Left forelimb (tissue), 1 donor: ENCODE data around the gene COMMD8.
"Not testable (repeated sequence)": the region's sequence is repeated elsewhere in the genome, so short reads cannot be mapped to it uniquely, and the experiment has no call there.

Source experiments
- DNase-seq: peaks from one replicate; pipeline ENCODE4 v3.0.0-alpha.2; 2018; ENCODE audit warnings: low spot score

COMMD8 gene

GRCh38 chr4:47463235-47463956 lies at the start of gene COMMD8:
Gene COMMD8, minus strand, starts transcription at chr4:47463702. Its CDS starts 51 bp downstream, at chr4:47463651.
- DNase-seq: peak; percentile 95

- no peak for DNase-seq
These were observed 47.1 kb upstream of the COMMD8 start for GRCh38 chr4:47510506-47511143.

- DNase-seq: no peak
These were observed 42.2 kb upstream of the COMMD8 start for GRCh38 chr4:47505666-47506065.

GRCh38 chr4:47505147-47505546 lies 41.6 kb upstream of the COMMD8 start:
- DNase-seq: no peak

DNA sequence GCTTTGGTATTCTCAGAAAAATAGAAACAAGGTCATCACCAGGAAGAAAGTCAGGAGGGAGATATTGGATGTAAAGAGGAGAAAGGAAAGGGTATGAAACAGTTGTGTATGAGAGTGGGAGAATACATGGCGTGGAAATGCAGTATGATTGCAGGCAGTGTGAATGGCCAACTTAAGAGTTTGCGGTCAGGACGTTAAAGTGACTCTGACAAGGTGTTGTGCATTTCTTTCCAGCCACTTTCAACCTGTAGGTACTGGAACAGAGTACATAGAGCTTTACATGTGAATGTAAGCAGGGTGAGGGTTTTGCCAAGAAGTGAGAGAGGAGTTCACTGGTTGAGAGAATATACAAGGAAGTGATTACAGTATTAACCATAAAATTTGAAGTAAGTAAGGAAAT lies 37.3 kb upstream of the COMMD8 start:
- DNase-seq: no peak

DNA sequence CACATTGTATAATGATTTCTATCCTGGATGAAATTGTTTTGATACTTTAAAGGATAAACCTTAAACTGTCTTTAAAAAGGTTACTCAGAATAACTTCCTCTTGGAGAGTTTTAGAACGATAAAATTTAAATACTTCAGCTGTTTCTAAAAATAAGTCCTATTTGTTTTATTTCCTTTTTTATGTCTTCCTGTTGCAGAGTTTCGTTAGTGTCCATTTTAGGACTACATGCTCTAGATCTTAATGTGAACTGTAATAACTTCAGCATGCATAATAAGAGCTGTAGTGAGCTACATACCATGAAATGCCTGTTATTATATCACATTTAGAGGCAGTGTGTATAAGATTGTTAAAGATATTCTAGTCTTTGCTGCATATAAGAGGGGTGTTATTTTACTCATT lies 36.2 kb upstream of the COMMD8 start:
- DNase-seq: no peak

GRCh38 chr4:47498899-47499298 lies 35.4 kb upstream of the COMMD8 start:
- DNase-seq: no peak

- no peak for DNase-seq
These were observed 30.6 kb upstream of the COMMD8 start for GRCh38 chr4:47494124-47494430.

DNA sequence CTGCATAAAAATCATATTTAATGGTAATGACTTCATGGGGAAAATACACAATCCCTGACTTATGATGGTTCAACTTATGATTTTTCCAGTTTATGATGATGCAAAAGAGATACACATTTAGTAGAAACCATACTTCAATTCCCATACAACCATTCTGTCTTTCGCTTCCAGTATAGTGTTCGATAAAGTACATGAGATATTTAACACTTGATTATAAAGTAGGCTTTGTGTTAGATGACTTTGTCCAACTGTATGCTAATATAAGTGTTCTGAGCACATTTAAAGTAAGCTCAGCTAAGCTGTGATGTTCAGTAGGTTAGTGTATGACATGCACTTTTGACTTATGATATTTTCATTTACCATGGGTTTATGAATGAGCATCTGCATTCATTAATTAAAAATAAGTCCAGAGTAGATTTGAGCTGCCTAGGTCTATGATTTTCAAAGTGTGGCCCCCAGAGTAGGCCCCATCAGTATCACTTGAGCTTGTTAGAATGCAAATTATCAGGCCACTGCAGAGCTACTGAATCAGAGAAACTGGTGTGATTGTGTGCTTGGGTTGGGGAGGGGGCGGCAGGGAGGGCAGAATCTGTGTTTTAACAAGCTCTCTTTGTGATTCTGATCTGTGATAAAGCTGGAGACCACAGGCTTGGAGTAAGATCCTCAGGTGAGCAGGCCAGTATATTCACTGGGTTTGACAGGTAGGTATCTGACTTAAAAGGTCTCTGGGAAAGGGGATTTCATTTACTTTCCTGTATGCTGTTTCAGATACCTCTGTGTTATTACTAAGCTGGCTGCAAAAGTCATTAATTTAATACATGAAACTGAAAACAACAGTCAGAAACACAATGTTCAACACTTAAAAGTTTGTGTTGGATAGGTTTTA lies 30.0 kb upstream of the COMMD8 start:
- DNase-seq: no peak

GRCh38 chr4:47490550-47490949 lies 27.0 kb upstream of the COMMD8 start:
- DNase-seq: no peak

DNA sequence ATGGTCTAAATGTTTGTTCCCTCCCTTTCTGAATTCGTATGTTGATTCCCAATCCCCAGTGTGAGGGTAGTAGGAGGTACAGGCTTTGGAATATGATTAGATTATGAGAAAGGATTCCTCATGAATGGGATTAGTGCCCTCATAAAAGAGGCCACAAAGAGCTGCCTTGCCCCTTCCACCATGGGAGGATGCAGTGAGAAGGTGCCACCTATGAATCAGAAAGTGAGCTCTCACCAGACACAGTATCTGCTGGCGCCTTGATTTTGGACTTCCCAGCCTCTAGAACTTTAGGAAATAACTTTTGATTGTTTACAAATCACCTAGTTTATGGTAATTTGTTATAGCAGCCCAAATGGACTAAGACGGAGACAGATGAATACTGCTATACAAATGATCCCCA lies 25.2 kb upstream of the COMMD8 start:
- DNase-seq: no peak

GRCh38 chr4:47486727-47487126 lies 23.2 kb upstream of the COMMD8 start:
- DNase-seq: not testable (repeated sequence)

DNA sequence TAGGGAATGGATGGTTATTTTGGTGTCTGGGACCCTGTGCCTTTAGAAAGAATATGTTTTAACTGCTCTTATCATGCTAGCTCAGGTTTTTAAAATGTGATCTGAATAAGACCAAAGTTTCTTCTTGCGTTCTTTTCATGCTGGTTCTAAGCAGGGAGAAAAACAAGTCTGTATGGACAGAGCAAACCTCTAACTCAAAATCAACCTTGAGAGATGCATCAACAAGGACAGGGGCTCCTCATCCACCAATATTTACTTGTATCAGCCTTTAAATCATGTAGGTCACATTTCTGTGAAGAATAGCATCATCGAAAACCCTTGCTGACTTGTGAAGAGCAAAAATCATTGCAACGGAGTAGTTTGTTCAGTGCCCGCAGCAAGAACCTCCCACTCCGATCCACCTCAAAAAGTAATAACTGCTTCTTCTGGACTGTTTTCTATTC lies 22.8 kb upstream of the COMMD8 start:
- DNase-seq: no peak

DNA sequence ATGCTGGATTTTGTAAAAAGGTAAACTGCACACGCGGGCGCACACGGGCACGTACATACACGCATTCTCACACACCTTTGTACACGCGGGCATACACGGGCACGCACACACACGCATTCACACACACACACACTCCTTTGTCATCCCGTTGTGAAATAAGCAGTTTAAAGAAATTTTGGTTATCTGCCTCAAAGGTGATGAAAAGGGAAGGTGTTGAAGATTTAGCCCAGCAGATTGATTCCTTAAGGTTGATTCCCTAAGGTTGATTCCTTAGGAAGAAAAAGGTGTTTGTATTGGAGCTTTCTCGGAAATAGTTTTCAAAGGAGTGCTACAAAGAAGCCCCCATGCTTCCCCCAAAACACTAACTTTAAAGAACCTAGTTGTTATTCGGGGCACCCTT lies 22.3 kb upstream of the COMMD8 start:
- DNase-seq: no peak

GRCh38 chr4:47485047-47485692 lies 21.7 kb upstream of the COMMD8 start, which contains the start of gene ATP10D:
Gene ATP10D, plus strand, starts transcription at chr4:47485275. Its CDS starts 27,266 bp downstream, at chr4:47512541.
- DNase-seq: peak; percentile 96

DNA sequence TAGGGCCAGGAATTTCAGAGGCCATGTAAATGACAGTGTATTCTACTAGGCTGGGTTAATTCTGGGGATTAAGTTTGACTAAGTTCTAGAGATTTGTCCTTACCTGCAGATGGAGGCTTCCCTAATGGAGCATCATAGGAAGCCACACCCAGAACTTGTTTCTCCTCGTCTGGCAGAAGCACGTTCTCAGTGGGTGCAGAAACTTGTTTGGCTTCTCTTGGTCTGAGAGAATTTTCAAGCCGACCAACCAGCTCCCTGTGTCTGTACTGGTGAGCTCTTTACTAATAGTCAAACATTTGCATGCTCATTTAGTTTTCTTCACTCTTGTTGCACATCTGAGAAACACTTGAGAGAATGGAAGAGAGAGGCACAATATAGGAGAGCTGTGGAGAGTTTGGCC lies 20.7 kb upstream of the COMMD8 start:
- no peak for DNase-seq

GRCh38 chr4:47483745-47484144 lies 20.2 kb upstream of the COMMD8 start:
- no peak for DNase-seq

DNA sequence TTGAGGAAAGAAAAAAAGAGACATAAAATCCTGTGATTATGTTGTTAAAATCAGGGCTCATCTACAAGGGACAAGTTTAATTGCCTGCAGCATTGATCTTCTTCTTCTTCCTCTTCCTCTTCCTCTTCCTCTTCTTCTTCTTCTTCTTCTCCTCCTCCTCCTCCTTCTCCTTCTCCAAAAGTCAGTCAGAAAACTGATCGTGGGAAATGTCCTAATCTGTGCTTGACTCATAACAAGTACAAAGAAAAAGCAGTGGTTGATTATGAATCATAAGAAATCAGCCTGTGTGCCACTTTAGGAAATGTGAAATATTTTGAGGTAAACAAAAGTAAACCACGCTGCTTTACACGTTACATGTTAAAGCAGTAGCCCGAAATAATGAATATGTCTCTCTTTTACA lies 18.8 kb upstream of the COMMD8 start:
- DNase-seq: no peak

GRCh38 chr4:47478804-47479203 lies 15.3 kb upstream of the COMMD8 start:
- no peak for DNase-seq

DNA sequence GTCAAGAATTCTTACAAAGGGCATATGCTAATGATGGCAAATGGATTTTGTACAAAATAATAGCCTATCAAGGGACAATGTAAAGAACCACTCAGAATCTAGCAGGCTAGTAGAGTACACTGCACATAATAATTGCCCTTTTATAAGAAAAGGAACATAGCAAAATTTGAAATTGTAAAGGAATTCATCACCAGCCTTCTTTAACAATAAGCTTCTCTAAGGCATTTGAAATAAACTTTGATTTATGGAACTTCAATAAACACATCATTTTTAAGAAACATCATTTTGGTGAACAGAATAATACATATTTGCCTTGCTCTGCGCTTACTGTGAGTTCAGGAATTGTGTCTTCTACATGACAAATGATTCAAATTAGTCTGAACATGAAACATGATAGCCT lies 11.9 kb upstream of the COMMD8 start:
- DNase-seq: no peak

DNA sequence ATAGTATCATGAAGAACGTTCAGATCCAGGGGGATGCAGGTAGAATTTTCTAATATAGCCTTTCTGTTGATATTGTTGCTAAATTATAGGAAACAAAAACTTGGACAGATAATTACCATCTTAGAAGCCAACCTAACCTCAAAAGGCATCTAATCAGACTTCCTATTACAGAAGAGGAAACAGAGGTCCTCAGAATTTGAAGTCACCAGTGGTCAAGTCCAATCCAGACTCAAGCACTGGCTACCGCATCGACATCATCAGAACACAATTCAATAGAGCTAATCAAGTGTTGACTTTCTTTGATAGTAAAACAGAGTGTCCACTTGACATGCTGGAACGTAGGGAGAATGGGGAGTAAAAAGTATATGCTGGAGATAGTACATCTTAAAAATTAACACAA lies 11.3 kb upstream of the COMMD8 start:
- DNase-seq: no peak

DNA sequence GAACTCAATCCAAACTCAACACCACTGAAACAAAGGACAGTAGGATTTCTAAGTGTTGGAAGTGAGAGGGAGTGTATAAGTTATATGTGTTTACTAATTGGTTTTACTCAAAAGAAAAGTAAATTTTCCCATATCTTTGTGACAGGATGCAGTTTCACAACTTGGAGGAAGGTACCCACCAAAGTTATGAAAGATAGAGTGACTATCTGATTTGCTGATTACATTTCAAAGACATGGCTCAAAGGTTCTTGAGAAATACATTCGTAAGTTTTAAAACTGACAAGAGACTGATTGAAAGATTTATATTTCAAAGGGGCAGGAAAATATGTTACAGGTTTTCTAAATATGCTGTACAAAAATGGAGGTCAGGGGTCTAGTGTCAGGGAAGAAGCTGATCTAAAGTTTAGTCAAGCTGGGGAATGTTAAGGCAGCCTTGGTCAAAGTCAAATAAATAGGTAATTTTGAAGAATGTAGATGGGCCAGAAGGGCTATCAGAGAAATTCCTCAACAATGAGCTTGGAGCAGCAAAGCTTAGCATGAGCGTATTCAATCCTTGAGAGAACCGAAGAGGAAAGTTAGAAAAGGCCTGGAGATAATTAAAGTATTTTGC lies 9.7 kb upstream of the COMMD8 start:
- DNase-seq: no peak
